SK-N-MC (cell line): ENCODE data around the gene PREB.

Source experiments
- DNase-seq: peaks from one replicate; pipeline ENCODE4 v3.0.0-alpha.2; 2011; ENCODE audit warnings: low read depth, low spot score
- H3K27ac ChIP-seq: fragments of 200-600 bp; sonication (generic); 2 replicates; pipeline ENCODE4 v1.5.1; 2016; ENCODE audit warnings: mixed run types
- H3K36me3 ChIP-seq: fragments of 200-600 bp; sonication (generic); 2 replicates; pipeline ENCODE4 v1.6.1; 2017; ENCODE audit warnings: antibody characterized with exemption, low read length, mixed read lengths; ENCODE audit not compliant: insufficient read depth
- H3K4me3 ChIP-seq: fragments of 200-600 bp; sonication (generic); 2 replicates; pipeline ENCODE4 v1.5.1; 2016
- H3K9ac ChIP-seq: fragments of 200-600 bp; sonication (generic); 2 replicates; pipeline ENCODE4 v1.8.0; 2017; ENCODE audit warnings: mixed run types, mixed read lengths; ENCODE audit not compliant: insufficient read length
- H3K9me3 ChIP-seq: fragments of 200-600 bp; sonication (generic); 2 replicates; pipeline ENCODE4 v1.6.1; 2017; ENCODE audit warnings: low read depth, mild to moderate bottlenecking, antibody characterized with exemption, low read length, moderate library complexity, mixed read lengths
- EZH2 ChIP-seq: fragments of 200-600 bp; sonication (generic); IDR thresholded peaks from one replicate; pipeline ENCODE4 v1.6.1; 2017; ENCODE audit warnings: antibody characterized with exemption
- FOXP2 ChIP-seq: optimal IDR thresholded peaks from 2 replicates; pipeline ENCODE3; 2011; ENCODE audit warnings: mild to moderate bottlenecking, moderate library complexity; ENCODE audit not compliant: insufficient read depth; ENCODE audit errors: extremely low read length, control extremely low read depth
- POLR2AphosphoS5 ChIP-seq: IDR thresholded peaks from 2 replicates; pipeline ENCODE4 v1.6.1; 2012; ENCODE audit warnings: mild to moderate bottlenecking, low read depth, low read length, borderline replicate concordance

Gene PREB

DNA sequence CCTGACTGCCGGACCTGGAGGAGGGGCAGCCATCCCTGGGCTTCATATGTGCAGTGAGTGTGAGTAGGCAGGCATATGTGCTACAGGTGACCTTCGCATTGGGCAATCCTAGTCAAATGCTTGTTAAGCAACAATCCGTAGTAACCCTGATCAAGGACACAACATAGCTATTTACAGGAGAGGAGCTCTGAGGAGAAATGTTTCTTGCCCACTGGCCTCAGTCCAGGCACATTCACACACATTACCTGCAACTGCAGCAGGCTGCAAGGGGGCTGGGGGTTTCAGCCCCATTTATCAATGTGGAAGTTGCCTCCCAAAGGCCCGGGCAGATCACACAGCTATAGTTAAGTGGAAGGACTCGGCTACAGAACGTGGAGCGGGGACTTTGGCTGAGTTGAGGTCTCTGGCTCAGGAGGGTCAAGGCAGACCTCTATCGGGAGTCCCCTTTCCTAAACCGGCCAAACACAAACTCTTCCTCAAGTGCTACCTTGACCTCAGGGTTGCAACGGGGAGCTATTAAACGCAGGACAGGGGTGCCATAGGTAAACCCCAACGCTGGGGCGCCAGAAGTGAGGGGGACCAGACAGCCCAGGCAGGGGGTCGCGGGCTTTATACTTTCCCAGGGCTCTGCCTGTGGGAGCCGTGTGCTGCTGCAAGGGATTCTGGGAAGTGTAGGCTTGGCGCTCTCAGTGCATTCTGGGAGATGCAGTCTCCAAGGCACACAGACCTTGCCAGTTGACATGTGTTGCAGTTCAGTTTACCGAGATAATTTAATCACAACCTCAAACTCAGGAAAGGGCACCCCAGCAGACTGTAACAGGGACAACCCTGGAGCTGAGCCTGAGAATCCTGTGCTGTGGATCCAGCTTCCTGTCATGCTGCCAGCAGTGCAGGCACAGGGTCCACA is 38.4 kb downstream of the PREB start:
- Histone ChIP-seq H3K27ac (0 out of 2 replicates have a peak overlapping the region, but pooled peaks have one; percentile 27), H3K4me3 (peak overlapping the region; percentile 46)
- no peak for DNase-seq

DNA sequence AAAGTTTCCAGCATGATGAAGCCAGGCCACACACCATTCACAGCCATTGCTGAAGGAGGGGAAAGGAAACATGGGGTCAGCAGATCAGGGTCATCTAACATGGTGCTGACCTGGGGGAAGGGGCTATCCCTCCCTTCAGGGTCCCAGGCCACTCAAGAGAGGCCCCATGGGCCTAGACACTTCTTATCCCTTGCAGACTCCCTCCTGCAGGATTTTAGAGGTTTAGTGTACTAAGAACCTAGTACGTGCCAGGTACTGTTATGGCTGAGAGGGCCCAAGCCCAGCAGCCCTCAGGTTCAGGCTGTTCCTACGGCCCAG is 39.0 kb downstream of the PREB start:
- DNase-seq, result no peak
- no peak overlapping the region for H3K9ac ChIP-seq
- no peak overlapping the region for H3K27ac ChIP-seq
- H3K9me3 ChIP-seq, result no peaks in the 10 kb centered on the region
- no peak for TF ChIP-seq FOXP2
- no peak for TF ChIP-seq POLR2AphosphoS5
- TF ChIP-seq EZH2, result no peak
- H3K36me3 ChIP-seq, result no peaks in the 10 kb centered on the region
- no peak overlapping the region for H3K4me3 ChIP-seq

More for the DNA sequence above, 38.4 kb downstream of the PREB start:
- TF ChIP-seq EZH2, result no peak
- no peak for TF ChIP-seq FOXP2
- TF ChIP-seq POLR2AphosphoS5, result peak; percentile 68
- Histone ChIP-seq H3K9ac (no peak overlapping the region), H3K9me3 (no peaks in the 10 kb centered on the region), H3K36me3 (no peaks in the 10 kb centered on the region)

DNA sequence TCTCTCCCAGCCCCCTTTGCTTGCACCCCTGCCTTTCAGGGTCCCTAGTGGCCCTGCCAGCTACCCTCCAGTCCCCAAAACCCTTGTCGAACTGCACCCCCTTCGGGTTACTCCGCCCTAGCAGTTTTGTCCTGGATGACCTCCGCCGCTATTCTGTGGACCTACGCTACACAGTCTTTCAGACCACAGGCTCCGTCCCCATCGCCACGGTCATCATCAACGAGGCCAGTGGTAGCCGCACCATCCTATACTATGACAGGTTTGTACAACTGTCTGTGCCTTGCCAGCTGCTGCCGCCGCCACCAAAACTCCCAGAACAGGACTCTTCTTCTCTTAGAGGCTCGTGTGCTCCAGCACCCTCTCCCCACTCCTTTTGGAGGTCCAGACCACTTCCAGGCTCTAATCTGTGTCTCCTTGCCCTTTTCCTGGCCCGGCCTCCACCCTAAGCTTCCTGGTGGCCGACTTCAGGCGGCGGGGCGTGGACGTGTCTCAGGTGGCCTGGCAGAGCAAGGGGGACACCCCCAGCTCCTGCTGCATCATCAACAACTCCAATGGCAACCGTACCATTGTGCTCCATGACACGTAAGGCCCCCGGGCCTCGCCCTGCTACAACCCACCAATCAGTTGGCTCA is 40.0 kb downstream of the PREB start:
- Histone ChIP-seq H3K9ac (no peak overlapping the region), H3K9me3 (no peaks in the 10 kb centered on the region), H3K27ac (no peak overlapping the region), H3K36me3 (no peaks in the 10 kb centered on the region), H3K4me3 (no peak overlapping the region)
- no peak for TF ChIP-seq POLR2AphosphoS5
- no peak for TF ChIP-seq FOXP2
- TF ChIP-seq EZH2, result no peak
- no peak for DNase-seq

DNA sequence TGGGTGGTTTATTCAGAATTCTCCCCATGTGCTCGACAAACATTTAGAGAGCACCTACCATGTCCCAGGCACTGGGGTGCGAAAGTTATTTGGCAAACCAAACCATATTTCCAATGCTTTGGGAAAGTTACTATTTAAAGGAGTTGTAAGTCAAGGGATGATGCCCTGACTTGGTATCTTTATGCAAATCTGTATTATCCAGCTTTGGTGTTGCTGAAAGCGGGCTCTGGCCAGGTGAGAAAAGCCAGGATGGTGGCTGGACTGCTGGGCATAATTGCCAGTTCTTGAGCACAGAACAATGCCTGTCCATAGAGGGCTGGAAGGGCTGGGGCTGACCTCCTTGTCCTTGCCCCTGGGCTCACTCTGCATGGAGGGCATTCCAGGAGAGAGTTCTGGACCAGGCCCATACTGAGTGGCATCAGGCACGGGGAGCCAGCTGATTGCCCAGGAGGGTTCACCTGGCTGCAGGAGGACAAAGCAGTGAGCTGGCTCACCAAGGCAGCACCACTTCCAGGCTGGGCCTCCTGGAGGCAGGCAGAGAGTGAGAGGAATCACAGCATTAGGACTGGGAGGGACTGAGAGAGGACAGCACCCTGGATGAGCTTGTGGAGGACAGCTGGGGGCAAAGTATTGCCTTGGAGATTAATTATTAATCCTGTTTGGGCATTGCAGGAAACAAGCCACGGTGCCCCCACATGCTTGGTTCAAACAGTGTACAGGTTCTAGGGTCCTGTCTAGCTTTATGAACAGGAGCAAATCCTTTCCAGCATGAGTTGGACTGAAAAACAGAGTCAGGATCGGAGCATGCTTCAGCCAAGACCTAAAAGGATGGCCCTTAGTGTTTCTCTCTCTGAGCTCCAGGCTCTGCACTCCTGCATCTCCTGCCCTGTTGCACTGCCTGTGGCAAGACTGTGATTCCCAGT is 40.7 kb downstream of the PREB start:
- Histone ChIP-seq H3K36me3 (no peaks in the 10 kb centered on the region), H3K9ac (no peak overlapping the region), H3K9me3 (no peaks in the 10 kb centered on the region), H3K4me3 (no peak overlapping the region), H3K27ac (no peak overlapping the region)
- DNase-seq, result no peak
- TF ChIP-seq POLR2AphosphoS5 (no peak), EZH2 (no peak), FOXP2 (no peak)

DNA sequence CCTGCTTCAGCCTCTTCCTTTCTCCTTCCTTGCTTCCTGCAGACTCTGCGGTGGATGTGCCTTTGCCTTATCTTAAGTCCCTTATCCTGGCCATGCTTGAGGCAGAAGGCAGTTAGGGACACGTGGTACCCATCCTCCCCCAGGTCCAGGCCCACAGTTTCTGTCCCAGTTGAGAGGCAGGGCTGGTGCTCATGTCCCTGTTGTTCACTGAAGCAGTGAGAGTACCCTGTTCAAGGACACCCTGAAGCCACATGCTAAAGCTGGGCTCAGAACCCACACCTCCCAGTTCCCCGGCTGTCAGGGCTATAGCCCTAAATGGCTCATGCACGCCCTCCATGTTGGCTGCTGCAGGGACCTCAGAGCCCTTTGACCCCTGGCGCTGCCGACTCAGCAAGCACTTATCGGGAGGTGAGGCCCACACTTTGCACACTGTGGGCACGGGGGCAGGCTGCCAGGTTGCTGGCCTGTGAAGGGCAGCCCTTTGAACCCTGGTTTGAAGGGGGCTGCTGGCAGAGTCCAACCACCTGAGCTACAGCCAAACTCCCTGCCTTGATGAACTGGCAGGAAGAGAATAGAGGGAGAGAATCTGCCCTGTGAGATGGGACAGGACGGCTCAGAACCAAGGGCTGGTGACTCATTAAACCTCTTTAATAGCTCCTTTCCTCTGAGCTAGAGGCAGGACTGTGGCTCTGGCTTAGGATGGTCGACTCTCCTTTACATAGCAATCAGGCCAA is 41.6 kb downstream of the PREB start:
- no peak overlapping the region for H3K9ac ChIP-seq
- no peaks in the 10 kb centered on the region for H3K9me3 ChIP-seq
- H3K27ac ChIP-seq, result no peak overlapping the region
- DNase-seq, result no peak
- H3K4me3 ChIP-seq, result no peak overlapping the region
- no peaks in the 10 kb centered on the region for H3K36me3 ChIP-seq
- TF ChIP-seq FOXP2, result no peak
- TF ChIP-seq POLR2AphosphoS5, result no peak
- TF ChIP-seq EZH2, result no peak

DNA sequence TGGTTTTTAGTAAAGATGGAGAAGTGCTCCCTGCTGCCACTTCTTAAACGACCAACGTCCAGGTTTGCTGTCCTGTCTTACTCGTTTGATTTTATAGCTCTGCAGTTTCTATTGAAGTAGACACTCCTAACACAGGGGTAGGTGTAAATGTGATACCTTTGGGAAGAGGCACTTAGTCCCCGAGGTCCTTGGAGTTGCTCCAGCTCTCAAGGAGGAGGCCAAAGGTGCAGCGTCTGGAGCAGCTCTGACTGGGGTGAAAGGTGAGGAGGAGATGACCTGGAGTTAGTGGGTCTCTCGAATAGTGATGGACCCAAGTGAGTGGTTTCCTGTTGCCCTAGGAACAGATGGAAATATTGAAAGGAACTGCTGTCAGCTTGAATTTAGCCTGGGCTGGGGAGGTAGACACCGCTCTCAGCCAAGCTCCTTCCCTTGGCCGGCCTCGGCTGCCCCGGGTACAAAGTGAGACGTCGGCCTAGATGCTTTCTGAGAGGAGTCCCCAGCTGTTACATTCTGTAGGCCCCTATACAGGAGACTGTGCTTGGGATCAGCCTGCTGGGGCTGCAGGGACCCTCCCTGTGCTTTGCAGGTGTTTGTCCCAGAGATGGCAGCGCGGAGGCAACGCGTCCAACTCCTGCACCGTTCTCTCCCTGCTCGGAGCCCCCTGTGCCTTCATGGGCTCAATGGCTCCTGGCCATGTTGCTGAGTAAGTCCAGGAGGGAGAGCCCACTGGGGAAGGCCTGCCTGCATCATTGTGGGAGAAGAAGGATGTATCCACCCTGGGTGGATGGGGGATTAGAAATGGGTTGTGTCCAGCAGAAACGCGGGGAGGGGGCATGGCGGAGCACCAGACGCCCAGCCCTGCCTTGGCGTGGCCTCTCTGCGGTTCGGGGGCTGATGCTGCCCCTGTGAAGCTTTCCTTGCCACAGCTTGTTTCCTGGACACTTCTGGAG is 42.4 kb downstream of the PREB start:
- no peak for DNase-seq
- no peak overlapping the region for H3K27ac ChIP-seq
- H3K9me3 ChIP-seq, result no peaks in the 10 kb centered on the region
- H3K4me3 ChIP-seq, result no peak overlapping the region
- TF ChIP-seq EZH2, result no peak
- TF ChIP-seq POLR2AphosphoS5, result no peak
- TF ChIP-seq FOXP2, result no peak
- no peaks in the 10 kb centered on the region for H3K36me3 ChIP-seq
- no peak overlapping the region for H3K9ac ChIP-seq

DNA sequence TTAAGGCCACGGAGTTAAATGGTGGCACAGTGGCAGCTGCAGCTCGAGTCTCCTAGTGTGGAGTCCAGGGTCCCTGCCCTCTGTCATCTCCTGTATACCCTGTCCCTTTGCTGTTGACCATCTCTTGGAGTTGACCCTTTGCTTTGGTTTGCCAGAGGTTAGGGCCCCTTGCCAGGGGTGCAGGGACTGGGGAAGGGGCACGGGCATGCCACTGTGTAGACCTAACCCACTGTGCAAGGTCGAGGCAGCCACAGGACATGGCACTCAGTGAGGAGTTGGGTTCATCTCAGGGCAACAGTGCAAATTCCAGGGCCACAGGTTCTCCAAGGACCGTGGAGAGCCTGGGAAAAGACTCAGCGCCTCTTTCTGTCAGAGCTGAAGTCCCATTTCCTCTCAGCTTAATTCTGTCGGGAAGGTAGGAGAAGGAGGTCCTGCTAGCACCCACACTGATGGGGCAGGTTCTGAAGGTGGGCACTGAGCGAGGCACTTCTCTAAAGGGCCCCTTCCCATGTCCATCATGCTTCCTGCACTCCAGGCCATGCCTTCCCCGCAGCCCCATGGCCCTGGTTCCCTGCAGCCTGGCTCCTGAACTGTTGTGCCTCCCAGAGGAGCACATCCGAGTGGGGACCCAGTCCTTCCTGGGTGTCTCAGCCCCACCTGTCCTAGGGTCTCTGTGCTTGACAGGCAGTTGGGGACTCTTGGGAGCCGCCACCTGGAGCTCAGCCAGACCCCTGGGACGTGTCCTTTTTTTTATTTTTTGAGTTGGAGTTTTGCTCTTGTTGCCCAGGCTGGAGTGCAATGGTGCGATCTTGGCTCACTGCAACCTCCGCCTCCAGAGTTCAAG is 45.1 kb downstream of the PREB start:
- Histone ChIP-seq H3K4me3 (peak overlapping the region; percentile 45; the same call in 1 of the 2 replicates), H3K36me3 (no peaks in the 10 kb centered on the region), H3K27ac (no peak overlapping the region), H3K9me3 (no peaks in the 10 kb centered on the region), H3K9ac (no peak overlapping the region)
- no peak for DNase-seq
- TF ChIP-seq EZH2 (no peak), FOXP2 (no peak), POLR2AphosphoS5 (no peak)
